ENCODE data around the gene BCL2L1.

DNA sequence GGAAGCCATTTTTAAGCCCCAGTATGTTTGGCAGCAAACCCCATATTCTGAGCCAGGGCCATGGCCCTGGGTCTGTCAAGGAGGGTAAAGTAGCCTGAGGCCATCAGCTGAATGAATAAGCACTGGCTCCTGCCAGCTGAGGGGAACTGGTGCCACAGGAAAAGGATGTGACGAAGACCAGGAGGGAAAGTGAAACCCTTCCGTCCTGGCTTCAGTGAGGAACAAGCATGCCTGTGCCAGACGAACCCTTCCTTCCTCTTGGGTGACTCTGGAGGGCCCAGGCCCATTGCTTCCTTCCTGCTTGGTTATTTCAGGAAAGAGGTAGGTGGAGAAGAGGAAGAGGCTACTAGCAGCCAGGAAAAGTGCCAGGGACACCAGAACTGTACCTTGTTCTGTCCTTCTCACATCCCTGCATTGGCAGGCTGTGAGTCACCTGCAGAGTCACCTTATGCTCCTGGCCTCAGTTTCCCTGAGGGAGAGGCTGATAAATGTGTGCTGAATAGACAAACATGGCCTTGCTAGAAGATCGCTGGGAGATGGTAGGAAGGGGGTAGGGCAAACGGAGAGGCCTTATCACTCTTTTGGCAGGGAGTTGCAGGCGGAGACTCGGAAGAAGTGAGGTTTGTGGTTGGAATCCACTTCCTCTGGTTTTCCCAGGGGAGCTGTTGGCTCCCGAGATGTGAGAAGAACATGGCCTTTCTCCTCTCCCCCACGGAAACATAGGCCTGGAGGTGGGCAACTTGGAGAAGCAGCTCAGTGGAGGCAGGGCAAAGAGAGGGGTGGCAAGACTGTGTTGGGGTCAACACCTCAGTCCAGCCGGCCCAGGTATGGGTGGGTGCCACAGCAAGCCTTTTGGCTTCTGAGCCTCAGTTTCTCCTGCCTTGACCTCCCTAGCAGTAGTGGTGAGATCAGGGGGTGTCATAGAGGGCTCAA is 47.5 kb downstream of the BCL2L1 start:
- TF ChIP-seq, protein P1, sequence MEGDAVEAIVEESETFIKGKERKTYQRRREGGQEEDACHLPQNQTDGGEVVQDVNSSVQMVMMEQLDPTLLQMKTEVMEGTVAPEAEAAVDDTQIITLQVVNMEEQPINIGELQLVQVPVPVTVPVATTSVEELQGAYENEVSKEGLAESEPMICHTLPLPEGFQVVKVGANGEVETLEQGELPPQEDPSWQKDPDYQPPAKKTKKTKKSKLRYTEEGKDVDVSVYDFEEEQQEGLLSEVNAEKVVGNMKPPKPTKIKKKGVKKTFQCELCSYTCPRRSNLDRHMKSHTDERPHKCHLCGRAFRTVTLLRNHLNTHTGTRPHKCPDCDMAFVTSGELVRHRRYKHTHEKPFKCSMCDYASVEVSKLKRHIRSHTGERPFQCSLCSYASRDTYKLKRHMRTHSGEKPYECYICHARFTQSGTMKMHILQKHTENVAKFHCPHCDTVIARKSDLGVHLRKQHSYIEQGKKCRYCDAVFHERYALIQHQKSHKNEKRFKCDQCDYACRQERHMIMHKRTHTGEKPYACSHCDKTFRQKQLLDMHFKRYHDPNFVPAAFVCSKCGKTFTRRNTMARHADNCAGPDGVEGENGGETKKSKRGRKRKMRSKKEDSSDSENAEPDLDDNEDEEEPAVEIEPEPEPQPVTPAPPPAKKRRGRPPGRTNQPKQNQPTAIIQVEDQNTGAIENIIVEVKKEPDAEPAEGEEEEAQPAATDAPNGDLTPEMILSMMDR (conservative IDR thresholded peaks at IDR 0.05; ENCODE audit: low read depth, low read length) = no peak
- no peak for TF ChIP-seq EZH2 (IDR thresholded peaks at IDR 0.05; ENCODE audit: low read length, unreplicated experiment)

Data from PC-3 (cell line).